Measurements from ENCODE around the gene MRPL21.
A peak's percentile ranks its signal among the peaks of the same experiment; 100 is the strongest.

MRPL21 gene

GRCh38 chr11:68946416-68947090 lies 42.9 kb upstream of the MRPL21 start:
- ChIA-PET POLR2A (ENCODE audit: low non-redundant PET) (no interaction called here), CTCF (no interaction called here)
- no peak for TF ChIP-seq CTCF (conservative IDR thresholded peaks at IDR 0.05; ENCODE audit: low read depth)
- H3K27ac ChIP-seq = peak overlapping the region; percentile 35
- peak; percentile 63 for DNase-seq (ENCODE audit: low spot score)

- no peak overlapping the region for H3K27ac ChIP-seq
- CTCF ChIA-PET = interaction anchor here (0.7 kb wide), 2 partner anchors 102 to 337 kb away, joined by 3 to 4 read pairs; no protein-coding TSS in a partner anchor
- TF ChIP-seq CTCF (conservative IDR thresholded peaks at IDR 0.05; ENCODE audit: low read depth) = no peak
- POLR2A ChIA-PET (ENCODE audit: low non-redundant PET) = no interaction called here
- no peak for DNase-seq (ENCODE audit: low spot score)
Measured at GRCh38 chr11:68942751-68943271, 39.2 kb upstream of the MRPL21 start.

GRCh38 chr11:68942095-68942620 lies 38.5 kb upstream of the MRPL21 start:
- no peak for DNase-seq (ENCODE audit: low spot score)
- POLR2A ChIA-PET (ENCODE audit: low non-redundant PET) = no interaction called here
- TF ChIP-seq CTCF (conservative IDR thresholded peaks at IDR 0.05; ENCODE audit: low read depth) = no peak
- CTCF ChIA-PET = interaction anchor here (0.6 kb wide), 1 partner anchor 10 kb away, joined by 3 read pairs; no protein-coding TSS in a partner anchor
- H3K27ac ChIP-seq = peak overlapping the region; percentile 23

- POLR2A ChIA-PET (ENCODE audit: low non-redundant PET) = no interaction called here
- TF ChIP-seq CTCF (conservative IDR thresholded peaks at IDR 0.05; ENCODE audit: low read depth) = no peak
- no peak for DNase-seq (ENCODE audit: low spot score)
- CTCF ChIA-PET = interaction anchor here (0.6 kb wide), 1 partner anchor 10 kb away, joined by 3 read pairs; no protein-coding TSS in a partner anchor
- H3K27ac ChIP-seq = peak overlapping the region; percentile 23
Measured at GRCh38 chr11:68941324-68942094, 37.9 kb upstream of the MRPL21 start.

- ChIA-PET POLR2A (ENCODE audit: low non-redundant PET) (no interaction called here), CTCF (no interaction called here)
Measured at GRCh38 chr11:68940651-68941323, 37.2 kb upstream of the MRPL21 start.

More at GRCh38 chr11:68940651-68941323, 37.2 kb upstream of the MRPL21 start:
- no peak for DNase-seq (ENCODE audit: low spot score)
- no peak overlapping the region for H3K27ac ChIP-seq
- no peak for TF ChIP-seq CTCF (conservative IDR thresholded peaks at IDR 0.05; ENCODE audit: low read depth)

All from RWPE1 (cell line).